ENCODE results near the gene PRSS22. TPM values are rescaled to one million over a fixed set of nuclear protein-coding genes. Genes with fewer than 3 reads are reported as not detected.

PRSS22 gene
- total RNA-seq, 2 experiments from 2014 or later, result not detected

GRCh38 chr16:2881783-2882649, 24.0 kb upstream of the PRSS22 start:
- ChIA-PET CTCF (interaction anchor here (0.9 to 3.8 kb wide), 9 partner anchors 8 to 45 kb away, joined by 3 to 27 read pairs (median 10); no protein-coding TSS in a partner anchor), POLR2A (interaction anchor here (0.7 to 2.3 kb wide), 9 partner anchors 9 to 320 kb away, joined by 3 to 12 read pairs (median 3); no protein-coding TSS in a partner anchor)
- peak; percentile 50 for DNase-seq
- peaks cover 1% of the 10 kb centered on the region for H3K9me3 Mint-ChIP-seq
- no peaks in the 10 kb centered on the region for H3K36me3 Mint-ChIP-seq (ENCODE audit: low read depth)
- intact Hi-C loops (cut with micrococcal nuclease), result no loop called here
- ATAC-seq, result peak; percentile 2
- peak overlapping the region; percentile 89 for H3K4me3 Mint-ChIP-seq
- TF ChIP-seq, protein P1, sequence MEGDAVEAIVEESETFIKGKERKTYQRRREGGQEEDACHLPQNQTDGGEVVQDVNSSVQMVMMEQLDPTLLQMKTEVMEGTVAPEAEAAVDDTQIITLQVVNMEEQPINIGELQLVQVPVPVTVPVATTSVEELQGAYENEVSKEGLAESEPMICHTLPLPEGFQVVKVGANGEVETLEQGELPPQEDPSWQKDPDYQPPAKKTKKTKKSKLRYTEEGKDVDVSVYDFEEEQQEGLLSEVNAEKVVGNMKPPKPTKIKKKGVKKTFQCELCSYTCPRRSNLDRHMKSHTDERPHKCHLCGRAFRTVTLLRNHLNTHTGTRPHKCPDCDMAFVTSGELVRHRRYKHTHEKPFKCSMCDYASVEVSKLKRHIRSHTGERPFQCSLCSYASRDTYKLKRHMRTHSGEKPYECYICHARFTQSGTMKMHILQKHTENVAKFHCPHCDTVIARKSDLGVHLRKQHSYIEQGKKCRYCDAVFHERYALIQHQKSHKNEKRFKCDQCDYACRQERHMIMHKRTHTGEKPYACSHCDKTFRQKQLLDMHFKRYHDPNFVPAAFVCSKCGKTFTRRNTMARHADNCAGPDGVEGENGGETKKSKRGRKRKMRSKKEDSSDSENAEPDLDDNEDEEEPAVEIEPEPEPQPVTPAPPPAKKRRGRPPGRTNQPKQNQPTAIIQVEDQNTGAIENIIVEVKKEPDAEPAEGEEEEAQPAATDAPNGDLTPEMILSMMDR (IDR thresholded peaks at IDR 0.05), result no peak
- H3K27ac Mint-ChIP-seq, result peak overlapping the region; percentile 91
- peaks cover 13% of the 10 kb centered on the region for H3K4me1 Mint-ChIP-seq (ENCODE audit: low read depth)
- H3K27me3 Mint-ChIP-seq, result no peaks in the 10 kb centered on the region

- Mint-ChIP-seq H3K27ac (no peak overlapping the region), H3K36me3 (ENCODE audit: low read depth) (no peaks in the 10 kb centered on the region), H3K4me3 (no peak overlapping the region), H3K27me3 (peaks cover 3% of the 10 kb centered on the region), H3K4me1 (ENCODE audit: low read depth) (peaks cover 7% of the 10 kb centered on the region), H3K9me3 (peaks cover 1% of the 10 kb centered on the region)
- ATAC-seq, result no peak
- TF ChIP-seq, protein P1 (IDR thresholded peaks at IDR 0.05), result no peak
- intact Hi-C loops (cut with micrococcal nuclease), result loop anchor here (5.0 kb wide), 1 partner anchor 32 kb away; the partner anchor contains the start of gene FLYWCH1
- ChIA-PET CTCF (interaction anchor here (0.7 to 1.9 kb wide), 5 partner anchors 12 to 41 kb away, joined by 3 to 11 read pairs (median 4); no protein-coding TSS in a partner anchor), POLR2A (interaction anchor here (1.1 kb wide), 1 partner anchor 12 kb away, joined by 4 read pairs; no protein-coding TSS in a partner anchor)
- DNase-seq, result no peak
Observed at GRCh38 chr16:2879854-2880508, 22.0 kb upstream of the PRSS22 start.

- TF ChIP-seq, protein P1 (IDR thresholded peaks at IDR 0.05), result peak; percentile 97
Observed at GRCh38 chr16:2874912-2875362, 17.0 kb upstream of the PRSS22 start.

DNA sequence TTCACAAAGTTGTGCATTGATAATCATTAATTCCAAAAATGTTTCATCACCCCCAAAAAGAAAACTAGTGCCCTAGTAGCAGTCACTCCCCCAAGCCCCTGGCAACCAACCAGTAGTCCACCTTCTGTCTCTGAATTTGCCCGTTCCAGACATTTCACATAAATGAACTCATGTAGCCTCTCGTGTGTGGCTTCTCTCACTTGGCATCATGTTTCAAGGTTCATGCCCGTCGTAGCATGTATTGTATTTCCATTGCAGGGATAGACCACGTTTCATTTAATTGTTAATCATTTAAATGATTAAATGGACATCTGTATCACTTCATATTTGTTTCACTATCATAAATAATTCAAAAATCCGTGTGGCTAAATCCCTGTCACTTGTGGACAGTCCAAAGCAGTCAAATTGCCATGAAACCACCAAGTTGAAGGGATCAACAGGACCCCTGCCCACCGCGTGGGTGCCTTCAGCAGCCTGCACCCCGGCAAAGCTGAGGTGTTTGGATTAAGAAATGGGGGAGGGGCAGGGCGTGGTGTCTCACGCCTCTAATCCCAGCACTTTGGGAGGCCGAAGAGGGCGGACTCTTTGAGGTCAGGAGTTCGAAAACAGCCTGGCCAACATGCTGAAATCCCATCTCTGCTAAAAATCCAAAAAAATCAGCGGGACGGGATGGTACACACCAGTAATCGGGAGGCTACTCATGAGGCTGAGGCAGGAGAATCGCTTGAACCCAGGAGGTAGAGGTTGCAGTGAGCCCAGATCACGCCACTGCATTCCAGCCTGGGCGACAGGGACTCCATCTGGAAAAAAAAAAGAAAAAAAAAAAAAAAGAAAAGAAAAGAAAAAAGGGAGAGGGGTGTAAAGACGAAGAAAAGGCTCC, 16.3 kb upstream of the PRSS22 start:
- POLR2A ChIA-PET, result no interaction called here
- no peaks in the 10 kb centered on the region for H3K4me1 Mint-ChIP-seq (ENCODE audit: low read depth)
- CTCF ChIA-PET, result interaction anchor here (0.7 to 1.9 kb wide), 4 partner anchors 8 to 53 kb away, joined by 3 to 10 read pairs (median 3); partner anchors contain the start of gene FLYWCH2
- peaks cover 3% of the 10 kb centered on the region for H3K27me3 Mint-ChIP-seq
- no peak for ATAC-seq
- H3K27ac Mint-ChIP-seq, result no peak overlapping the region
- no peaks in the 10 kb centered on the region for H3K9me3 Mint-ChIP-seq
- intact Hi-C loops (cut with micrococcal nuclease), result no loop called here
- no peaks in the 10 kb centered on the region for H3K36me3 Mint-ChIP-seq (ENCODE audit: low read depth)
- no peak overlapping the region for H3K4me3 Mint-ChIP-seq
- TF ChIP-seq, protein P1 (IDR thresholded peaks at IDR 0.05), result no peak
- no peak for DNase-seq

More at GRCh38 chr16:2874912-2875362, 17.0 kb upstream of the PRSS22 start:
- no peaks in the 10 kb centered on the region for H3K4me1 Mint-ChIP-seq (ENCODE audit: low read depth)
- ChIA-PET CTCF (interaction anchor here (0.7 to 1.9 kb wide), 4 partner anchors 8 to 52 kb away, joined by 3 to 10 read pairs (median 3); partner anchors contain the start of gene FLYWCH2), POLR2A (no interaction called here)
- ATAC-seq, result peak; percentile 100
- H3K36me3 Mint-ChIP-seq (ENCODE audit: low read depth), result no peaks in the 10 kb centered on the region
- peaks cover 1% of the 10 kb centered on the region for H3K9me3 Mint-ChIP-seq
- DNase-seq, result peak; percentile 78
- no peak overlapping the region for H3K27ac Mint-ChIP-seq
- H3K4me3 Mint-ChIP-seq, result no peak overlapping the region
- intact Hi-C loops (cut with micrococcal nuclease), result loop anchor here (5.0 kb wide), 1 partner anchor 37 kb away; the partner anchor contains the start of gene FLYWCH1
- peaks cover 3% of the 10 kb centered on the region for H3K27me3 Mint-ChIP-seq

All from activated CD8-positive, alpha-beta T cell treated with anti-CD3 and anti-CD28 coated beads for 36 hours (primary cell).